Neural cell (in vitro differentiated cells): Measurements from ENCODE around the gene SLC26A11. TPM values are rescaled to one million over a fixed set of nuclear protein-coding genes. Genes with fewer than 3 reads are reported as not detected.
"Not testable (repeated sequence)": the region's sequence is repeated elsewhere in the genome, so short reads cannot be mapped to it uniquely, and the experiment has no call there.

Experiments used
- H2AFZ ChIP-seq: fragments of 200-600, 300-800 bp; sonication (generic), shearing (Covaris generic); 2 replicates; pipeline ENCODE4 v1.6.0; 2014; ENCODE audit warnings: low read depth, mild to moderate bottlenecking, antibody characterized with exemption, low read length, moderate library complexity
- H3F3A ChIP-seq: fragments of 200-600 bp; shearing (Covaris generic); 2 replicates; pipeline ENCODE4 v1.6.1; 2016; ENCODE audit warnings: mild to moderate bottlenecking, moderate library complexity, mixed read lengths, antibody characterized with exemption, low read length; ENCODE audit not compliant: insufficient read depth, poor library complexity, severe bottlenecking
- H3K27ac ChIP-seq: fragments of 200-600, 300-800 bp; sonication (generic), shearing (Covaris generic); 2 replicates; pipeline ENCODE4 v1.5.1; 2014; ENCODE audit warnings: mild to moderate bottlenecking, low read length, moderate library complexity
- H3K27me3 ChIP-seq: fragments of 300-800, 200-600 bp; sonication (generic), shearing (Covaris generic); 2 replicates; pipeline ENCODE4 v1.6.0; 2014; ENCODE audit warnings: mild to moderate bottlenecking, low read depth, low read length, moderate library complexity; ENCODE audit not compliant: insufficient read depth
- H3K36me3 ChIP-seq: fragments of 300-800, 200-600 bp; sonication (generic), shearing (Covaris generic); 2 replicates; pipeline ENCODE4 v1.5.1; 2014; ENCODE audit warnings: mild to moderate bottlenecking, antibody characterized with exemption, low read length, moderate library complexity; ENCODE audit not compliant: insufficient read depth
- H3K4me2 ChIP-seq: fragments of 300-800, 200-600 bp; sonication (generic), shearing (Covaris generic); 2 replicates; pipeline ENCODE4 v1.6.0; 2014; ENCODE audit warnings: mild to moderate bottlenecking, low read length
- H3K4me3 ChIP-seq: fragments of 300-800, 200-600 bp; sonication (generic), shearing (Covaris generic); 2 replicates; pipeline ENCODE4 v1.5.1; 2014; ENCODE audit warnings: mild to moderate bottlenecking, low read length, moderate library complexity
- H3K79me2 ChIP-seq: fragments of 200-600 bp; shearing (Covaris generic); replicated peaks from 2 replicates; pipeline ENCODE4 v1.6.0; 2014; ENCODE audit warnings: mild to moderate bottlenecking, low read length, moderate library complexity; ENCODE audit not compliant: insufficient read depth
- H3K9ac ChIP-seq: fragments of 300-800, 200-600 bp; sonication (generic), shearing (Covaris generic); 2 replicates; pipeline ENCODE4 v1.6.1; 2016; ENCODE audit warnings: mild to moderate bottlenecking, low read length, mixed read lengths
- H3K9me2 ChIP-seq: fragments of 200-600 bp; shearing (Covaris generic); 2 replicates; pipeline ENCODE4 v1.6.1; 2016; ENCODE audit warnings: mild to moderate bottlenecking, low read length, mixed read lengths; ENCODE audit not compliant: insufficient read depth
- H3K9me3 ChIP-seq: fragments of 200-600, 300-800 bp; sonication (generic), shearing (Covaris generic); 2 replicates; pipeline ENCODE4 v1.6.1; 2016; ENCODE audit warnings: mild to moderate bottlenecking, mixed run types, low read length, moderate library complexity, mixed read lengths
- H4K20me1 ChIP-seq: fragments of 200-600 bp; shearing (Covaris generic); 2 replicates; pipeline ENCODE4 v1.6.1; 2016; ENCODE audit warnings: mild to moderate bottlenecking, mixed run types; ENCODE audit not compliant: insufficient read depth
- CTCF ChIP-seq: fragments of 450-650 bp; IDR thresholded peaks from 2 replicates; pipeline ENCODE4 v1.5.1; 2014; ENCODE audit warnings: antibody characterized with exemption, mild to moderate bottlenecking, moderate library complexity; ENCODE audit not compliant: poor library complexity, severe bottlenecking
- EP300 ChIP-seq: fragments of 450-650 bp; conservative IDR thresholded peaks from 2 replicates; pipeline ENCODE4 v1.6.1; 2014; ENCODE audit warnings: antibody characterized with exemption, mild to moderate bottlenecking, moderate library complexity; ENCODE audit not compliant: poor library complexity, severe bottlenecking
- EZH2 ChIP-seq: fragments of 200-600, 300-800 bp; shearing (Covaris generic), sonication (generic); IDR thresholded peaks from 2 replicates; pipeline ENCODE4 v1.6.1; 2014; ENCODE audit warnings: antibody characterized with exemption, low read length, borderline replicate concordance, mild to moderate bottlenecking; ENCODE audit not compliant: insufficient read depth, poor library complexity, severe bottlenecking
- MXI1 ChIP-seq: fragments of 450-650 bp; conservative IDR thresholded peaks from 2 replicates; pipeline ENCODE4 v1.6.1; 2014; ENCODE audit warnings: antibody characterized with exemption, mild to moderate bottlenecking; ENCODE audit not compliant: poor library complexity, severe bottlenecking
- POLR2AphosphoS5 ChIP-seq: IDR thresholded peaks from 2 replicates; pipeline ENCODE4 v1.6.1; 2012
- RAD21 ChIP-seq: fragments of 450-650 bp; conservative IDR thresholded peaks from 2 replicates; pipeline ENCODE4 v1.6.1; 2014; ENCODE audit warnings: antibody characterized with exemption, mild to moderate bottlenecking, moderate library complexity
- REST ChIP-seq: IDR thresholded peaks from 2 replicates; pipeline ENCODE4 v1.6.1; 2012; ENCODE audit warnings: borderline replicate concordance
- SMC3 ChIP-seq: fragments of 450-650 bp; conservative IDR thresholded peaks from 2 replicates; pipeline ENCODE4 v1.6.1; 2014; ENCODE audit warnings: antibody characterized with exemption, mild to moderate bottlenecking, moderate library complexity; ENCODE audit not compliant: poor library complexity
- TAF1 ChIP-seq: IDR thresholded peaks from 2 replicates; pipeline ENCODE4 v1.6.1; 2012; ENCODE audit warnings: low read depth
- polyA plus RNA-seq: library from polyadenylated mRNA; depleted of rRNA; stranded (reverse); fragments of >200 nt; gene quantifications from 2 replicates; pipeline ENCODE4 v1.2.3, GENCODE V29; 2014

Gene SLC26A11
- polyA plus RNA-seq, 1 donor from 2014 or later = 18.6 TPM

GRCh38 chr17:80274331-80274730 is 54.1 kb downstream of the SLC26A11 start:
- Histone ChIP-seq H3K9me3 (no peaks in the 10 kb centered on the region), H3K27me3 (no peaks in the 10 kb centered on the region), H3K4me2 (no peak overlapping the region), H3F3A (no peaks in the 10 kb centered on the region), H3K4me3 (no peak overlapping the region), H3K9me2 (no peaks in the 10 kb centered on the region), H3K36me3 (no peaks in the 10 kb centered on the region), H3K79me2 (no peaks in the 10 kb centered on the region), H3K27ac (no peak overlapping the region), H2AFZ (no peak overlapping the region), H3K9ac (no peak overlapping the region), H4K20me1 (no peaks in the 10 kb centered on the region)
- TF ChIP-seq REST (no peak), MXI1 (no peak), RAD21 (no peak), EP300 (no peak), CTCF (no peak), TAF1 (no peak), POLR2AphosphoS5 (no peak), SMC3 (no peak), EZH2 (no peak)

GRCh38 chr17:80274871-80275449 is 54.7 kb downstream of the SLC26A11 start:
- Histone ChIP-seq H3K27me3 (no peaks in the 10 kb centered on the region), H3K4me2 (no peak overlapping the region), H3K79me2 (no peaks in the 10 kb centered on the region), H2AFZ (no peak overlapping the region), H3K4me3 (no peak overlapping the region), H3K36me3 (no peaks in the 10 kb centered on the region), H3K27ac (no peak overlapping the region), H3K9ac (no peak overlapping the region), H3F3A (no peaks in the 10 kb centered on the region), H4K20me1 (no peaks in the 10 kb centered on the region), H3K9me2 (no peaks in the 10 kb centered on the region), H3K9me3 (no peaks in the 10 kb centered on the region)
- no peak for TF ChIP-seq CTCF
- TF ChIP-seq TAF1 = no peak
- TF ChIP-seq MXI1 = no peak
- no peak for TF ChIP-seq EP300
- no peak for TF ChIP-seq RAD21
- no peak for TF ChIP-seq SMC3

- H3K27ac ChIP-seq, H3K9me3 ChIP-seq, H3K4me2 ChIP-seq, H3K9ac ChIP-seq, H3K9me2 ChIP-seq, H4K20me1 ChIP-seq, H3K27me3 ChIP-seq, H3K36me3 ChIP-seq, H3K4me3 ChIP-seq, H3F3A ChIP-seq, H3K79me2 ChIP-seq, H2AFZ ChIP-seq: not testable (repeated sequence)
These were observed 55.6 kb downstream of the SLC26A11 start for GRCh38 chr17:80275857-80276256.
